ENCODE data around the gene SDHC. TPM values are rescaled to one million over a fixed set of nuclear protein-coding genes. Genes with fewer than 3 reads are reported as not detected.

Gene SDHC
- polyA plus RNA-seq, 1 of the 3 experiments (the other 2 are of a cell fraction), result 195 TPM

GRCh38 chr1:161307230-161307768, 6.9 kb upstream of the SDHC start:
- no peak overlapping the region for H3K27ac ChIP-seq (ENCODE audit: low read depth in 2 of 2, low read length in 1 of 2)
- H3K9ac ChIP-seq, result no peak overlapping the region
- CTCF ChIA-PET, result interaction anchor here (0.8 to 2.7 kb wide), 3 partner anchors 25 to 115 kb away, joined by 3 to 14 read pairs (median 12); no protein-coding TSS in a partner anchor
- TF ChIP-seq CHD2 (IDR thresholded peaks at IDR 0.05; ENCODE audit: low read length, partially characterized antibody) (no peak), GATA2 (CRISPR knock-in tag; IDR thresholded peaks at IDR 0.05) (no peak), TEAD4 (IDR thresholded peaks at IDR 0.05; ENCODE audit: borderline replicate concordance, insufficient read depth) (no peak), MXI1 (IDR thresholded peaks at IDR 0.05; ENCODE audit: low read depth, low read length) (no peak)
- H4K20me1 ChIP-seq (ENCODE audit: insufficient read depth), result no peaks in the 10 kb centered on the region
- peaks cover 5% of the 10 kb centered on the region for H3F3A ChIP-seq (replicated peaks; ENCODE audit: insufficient read depth)
- no peaks in the 10 kb centered on the region for H3K9me3 ChIP-seq
- H3K4me2 ChIP-seq, result no peak overlapping the region
- WGBS (ENCODE audit: low lambda C conversion rate), result 90% methylated on average over 7 of the region's 7 CpGs
- no peaks in the 10 kb centered on the region for H3K9me2 ChIP-seq
- no peaks in the 10 kb centered on the region for H3K27me3 ChIP-seq (ENCODE audit: insufficient read depth)
- POLR2A ChIA-PET, result no interaction called here
- H3K79me2 ChIP-seq (ENCODE audit: insufficient read depth), result no peaks in the 10 kb centered on the region
- H2AFZ ChIP-seq (ENCODE audit: low read depth), result no peak overlapping the region
- no peak for DNase-seq
- H3K4me3 ChIP-seq (ENCODE audit: low read depth in 2 of 2, low read length in 1 of 2), result no peak overlapping the region
- H3K4me1 ChIP-seq (ENCODE audit: control insufficient read depth in 1 of 2, insufficient read depth in 2 of 2, low read depth in 1 of 2, low read length in 1 of 2), result peaks cover 0 to 11% of the 10 kb centered on the region in 2 experiments; a peak in 2 of 4 replicates
- no peaks in the 10 kb centered on the region for H3K36me3 ChIP-seq (replicated peaks in 1 of 2; ENCODE audit: control insufficient read depth in 1 of 2, insufficient read depth in 2 of 2, low read length in 1 of 2)

- H3K27me3 ChIP-seq (ENCODE audit: insufficient read depth), result no peaks in the 10 kb centered on the region
- no peaks in the 10 kb centered on the region for H3K36me3 ChIP-seq (replicated peaks in 1 of 2; ENCODE audit: control insufficient read depth in 1 of 2, insufficient read depth in 2 of 2, low read length in 1 of 2)
- peaks cover under 1% of the 10 kb centered on the region for H3F3A ChIP-seq (replicated peaks; ENCODE audit: insufficient read depth)
- no peak overlapping the region for H3K9ac ChIP-seq
- no peak overlapping the region for H3K27ac ChIP-seq (ENCODE audit: low read depth in 2 of 2, low read length in 1 of 2)
- no peaks in the 10 kb centered on the region for H3K79me2 ChIP-seq (ENCODE audit: insufficient read depth)
- no peaks in the 10 kb centered on the region for H4K20me1 ChIP-seq (ENCODE audit: insufficient read depth)
- WGBS (ENCODE audit: low lambda C conversion rate), result 46% methylated on average over 2 of the region's 2 CpGs
- POLR2A ChIA-PET, result no interaction called here
- no peak overlapping the region for H3K4me2 ChIP-seq
- no peaks in the 10 kb centered on the region for H3K9me3 ChIP-seq
- peaks cover 0 to 11% of the 10 kb centered on the region in 2 experiments; a peak in 2 of 4 replicates for H3K4me1 ChIP-seq (ENCODE audit: control insufficient read depth in 1 of 2, insufficient read depth in 2 of 2, low read depth in 1 of 2, low read length in 1 of 2)
- DNase-seq, result no peak
- CTCF ChIA-PET, result interaction anchor here (0.7 kb wide), 1 partner anchor 633 kb away, joined by 3 read pairs; no protein-coding TSS in a partner anchor
- no peaks in the 10 kb centered on the region for H3K9me2 ChIP-seq
- H3K4me3 ChIP-seq (ENCODE audit: low read depth in 2 of 2, low read length in 1 of 2), result no peak overlapping the region
- no peak overlapping the region for H2AFZ ChIP-seq (ENCODE audit: low read depth)
- TF ChIP-seq POLR2AphosphoS5 (IDR thresholded peaks at IDR 0.05; ENCODE audit: low read depth, low read length) (no peak), CTCF (IDR thresholded peaks at IDR 0.05) (no peak), MXI1 (IDR thresholded peaks at IDR 0.05; ENCODE audit: low read depth, low read length) (no peak), REST (IDR thresholded peaks at IDR 0.05; ENCODE audit: low read depth, low read length) (no peak), ZBTB33 (IDR thresholded peaks at IDR 0.05; ENCODE audit: borderline replicate concordance, low read depth) (no peak), RXRA (IDR thresholded peaks at IDR 0.05; ENCODE audit: borderline replicate concordance, low read depth) (no peak), MEF2A (IDR thresholded peaks at IDR 0.05; ENCODE audit: borderline replicate concordance, low read depth) (no peak), USF1 (IDR thresholded peaks at IDR 0.05; ENCODE audit: borderline replicate concordance, low read depth) (no peak), TCF12 (IDR thresholded peaks at IDR 0.05) (no peak), NFIC (IDR thresholded peaks at IDR 0.05; ENCODE audit: borderline replicate concordance) (no peak), IRF3 (IDR thresholded peaks at IDR 0.05; ENCODE audit: low read depth, low read length) (no peak), TAF1 (IDR thresholded peaks at IDR 0.05; ENCODE audit: borderline replicate concordance, low read depth, low read length) (no peak)
Measured at GRCh38 chr1:161307892-161308638, 6.1 kb upstream of the SDHC start.

Measured in SK-N-SH (cell line).